ENCODE measurements around the gene TEKT5.
"Not testable (repeated sequence)": the region's sequence is repeated elsewhere in the genome, so short reads cannot be mapped to it uniquely, and the experiment has no call there.

Gene TEKT5

DNA sequence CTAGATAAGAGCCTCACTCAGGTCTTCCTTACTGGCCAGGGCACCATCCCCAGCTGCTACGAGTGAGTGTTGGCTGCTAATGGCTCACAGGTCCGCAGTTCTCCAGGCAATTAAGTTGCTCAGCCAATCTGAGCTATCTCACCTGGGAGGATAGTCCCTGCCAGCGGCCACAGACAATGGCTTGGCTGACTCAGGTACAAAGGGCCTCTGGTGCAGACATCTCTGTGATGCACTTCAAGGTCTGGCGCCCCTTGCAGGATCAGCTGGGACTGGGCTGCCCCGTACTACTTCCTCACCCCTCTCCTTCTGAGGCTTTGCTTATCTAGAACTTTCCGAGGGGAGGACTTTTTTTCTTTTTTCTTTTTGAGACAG, 65.2 kb downstream of the TEKT5 start:
- DNase-seq, result no peak

DNA sequence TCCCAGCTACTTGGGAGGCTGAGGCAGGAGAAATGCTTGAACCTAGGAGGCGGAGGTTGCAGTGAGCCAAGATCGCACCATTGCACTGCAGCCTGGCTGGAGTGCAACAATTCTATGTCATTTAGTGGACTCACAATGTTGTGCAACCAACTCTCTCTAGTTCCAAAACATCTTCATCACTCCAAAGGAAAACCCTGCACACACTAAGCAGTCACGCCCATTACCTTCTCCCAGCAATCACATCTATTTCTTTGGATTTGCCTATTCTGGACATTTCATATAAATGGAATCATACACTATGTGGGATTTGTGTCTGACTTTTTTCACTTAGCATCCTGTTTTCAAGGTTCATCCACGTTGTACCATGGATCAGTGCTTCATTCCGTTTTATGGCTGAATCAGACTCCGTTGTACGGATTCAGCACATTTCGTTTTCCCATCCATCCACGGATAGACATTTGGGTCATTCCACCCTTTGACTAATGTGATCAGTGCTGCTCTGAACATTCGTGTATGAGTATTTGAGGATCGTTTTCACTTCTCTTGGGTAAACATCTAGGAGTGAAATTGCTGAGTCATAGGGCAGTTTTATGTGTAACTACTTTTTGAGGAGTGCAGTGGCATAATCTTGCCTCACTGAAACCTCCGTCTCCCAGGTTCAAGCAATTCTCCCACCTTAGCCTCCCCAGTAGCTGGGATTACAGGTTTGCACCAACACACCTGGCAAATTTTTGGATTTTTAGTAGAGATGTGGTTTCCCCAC, 69.0 kb downstream of the TEKT5 start:
- no peak for DNase-seq

- DNase-seq, result no peak
Observed at GRCh38 chr16:10624527-10624926, 70.2 kb downstream of the TEKT5 start.

DNA sequence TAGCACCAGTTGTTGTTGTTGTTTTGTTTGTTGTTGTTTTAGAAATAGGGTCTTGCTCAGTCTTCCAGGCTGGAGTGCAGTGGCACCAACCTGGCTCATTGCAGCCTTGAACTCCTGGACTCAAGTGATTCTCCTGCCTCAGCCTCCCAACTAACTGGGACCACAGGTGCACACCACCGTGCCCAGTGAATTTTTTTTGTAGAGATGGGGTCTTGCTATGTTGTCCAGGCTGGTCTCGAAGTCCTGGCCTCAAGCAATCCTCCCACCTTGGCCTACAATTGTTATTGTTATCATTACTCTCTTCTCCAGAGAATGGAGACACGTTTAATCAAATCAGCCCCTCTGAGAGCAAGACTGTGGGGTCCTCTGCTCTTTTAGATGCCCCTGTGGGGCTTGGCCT, 71.7 kb downstream of the TEKT5 start:
- DNase-seq, result no peak

- no peak for DNase-seq
Observed at GRCh38 chr16:10622036-10622921, 72.5 kb downstream of the TEKT5 start.

DNA sequence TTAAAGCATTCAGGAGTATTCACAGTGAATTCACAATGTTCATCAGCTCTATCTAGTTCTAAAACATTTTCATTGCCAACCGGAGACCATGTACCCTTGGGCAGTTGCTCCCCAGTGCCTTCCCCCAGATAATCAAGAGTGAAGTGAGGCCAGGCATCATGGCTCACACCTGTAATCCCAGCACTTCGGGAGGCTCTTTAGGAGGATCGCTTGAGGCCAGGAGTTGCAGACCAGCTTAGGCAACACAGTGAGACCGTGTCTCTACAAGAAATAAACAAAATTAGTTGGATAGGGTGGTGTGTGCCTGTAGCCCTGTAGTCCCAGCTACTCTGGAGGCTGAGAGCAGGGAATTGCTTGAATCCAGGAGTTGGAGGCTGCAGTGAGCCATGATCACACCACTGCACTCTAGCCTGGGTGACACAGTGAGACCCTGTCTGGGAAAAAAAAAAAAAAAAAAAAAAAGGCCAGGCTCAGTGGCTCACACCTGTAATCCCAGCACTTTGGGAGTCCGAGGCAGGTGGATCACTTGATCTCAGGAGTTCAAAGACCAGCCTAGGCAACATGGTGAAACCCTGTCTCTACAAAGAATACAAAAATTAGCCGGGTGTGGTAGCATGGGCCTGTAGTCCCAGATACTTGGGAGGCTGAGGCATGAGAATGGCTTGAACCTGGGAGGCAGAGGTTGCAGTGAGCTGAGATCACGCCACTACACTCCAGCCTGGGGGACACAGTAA, 73.3 kb downstream of the TEKT5 start:
- not testable (repeated sequence) for DNase-seq

DNA sequence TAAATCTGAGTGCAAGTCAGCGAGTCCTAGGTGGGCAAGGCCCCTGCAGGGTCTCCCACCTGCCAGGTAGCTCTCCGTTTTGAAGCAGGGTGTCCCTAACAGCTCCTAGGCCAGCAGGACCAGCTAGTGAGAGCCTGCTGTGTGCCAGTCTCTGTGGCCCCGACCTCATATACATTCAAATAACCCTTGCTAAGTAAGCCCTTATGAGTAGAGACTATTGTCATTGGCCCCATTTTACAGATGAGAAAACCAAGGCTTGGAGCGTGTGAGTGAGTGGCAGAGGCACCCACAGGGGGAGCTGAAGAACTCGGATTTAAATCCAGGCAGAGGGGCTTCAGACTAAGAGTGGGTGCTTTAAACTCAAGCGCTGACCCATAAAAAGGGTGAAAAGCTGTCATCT, 74.6 kb downstream of the TEKT5 start:
- no peak for DNase-seq

- no peak for DNase-seq
Observed at GRCh38 chr16:10619271-10619849, 75.4 kb downstream of the TEKT5 start.

DNA sequence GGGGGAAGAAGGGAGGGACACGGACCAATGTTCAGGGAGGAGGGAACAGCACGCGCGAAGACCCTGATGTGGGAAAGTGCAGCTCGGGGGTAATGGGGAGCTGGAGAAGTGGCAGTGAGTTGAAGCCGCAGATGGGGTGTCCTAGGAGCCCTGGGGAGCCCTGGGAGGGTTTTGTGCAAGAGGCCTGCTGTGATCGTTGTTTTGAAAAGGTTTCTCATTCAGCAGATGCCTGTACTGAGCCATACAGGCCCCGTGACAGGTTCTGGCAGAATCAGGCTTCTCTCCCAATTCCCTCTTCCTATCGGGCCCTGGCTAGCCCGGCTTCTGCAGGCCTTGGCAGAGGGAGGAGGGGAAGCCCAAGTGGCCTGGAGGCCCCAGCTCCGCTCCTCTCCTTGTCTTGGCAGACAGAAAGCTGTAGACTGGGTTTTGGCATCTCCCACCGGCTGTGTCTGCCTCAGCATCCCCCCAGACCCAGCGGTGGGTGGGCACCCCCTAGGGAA, 76.0 kb downstream of the TEKT5 start:
- no peak for DNase-seq

DNA sequence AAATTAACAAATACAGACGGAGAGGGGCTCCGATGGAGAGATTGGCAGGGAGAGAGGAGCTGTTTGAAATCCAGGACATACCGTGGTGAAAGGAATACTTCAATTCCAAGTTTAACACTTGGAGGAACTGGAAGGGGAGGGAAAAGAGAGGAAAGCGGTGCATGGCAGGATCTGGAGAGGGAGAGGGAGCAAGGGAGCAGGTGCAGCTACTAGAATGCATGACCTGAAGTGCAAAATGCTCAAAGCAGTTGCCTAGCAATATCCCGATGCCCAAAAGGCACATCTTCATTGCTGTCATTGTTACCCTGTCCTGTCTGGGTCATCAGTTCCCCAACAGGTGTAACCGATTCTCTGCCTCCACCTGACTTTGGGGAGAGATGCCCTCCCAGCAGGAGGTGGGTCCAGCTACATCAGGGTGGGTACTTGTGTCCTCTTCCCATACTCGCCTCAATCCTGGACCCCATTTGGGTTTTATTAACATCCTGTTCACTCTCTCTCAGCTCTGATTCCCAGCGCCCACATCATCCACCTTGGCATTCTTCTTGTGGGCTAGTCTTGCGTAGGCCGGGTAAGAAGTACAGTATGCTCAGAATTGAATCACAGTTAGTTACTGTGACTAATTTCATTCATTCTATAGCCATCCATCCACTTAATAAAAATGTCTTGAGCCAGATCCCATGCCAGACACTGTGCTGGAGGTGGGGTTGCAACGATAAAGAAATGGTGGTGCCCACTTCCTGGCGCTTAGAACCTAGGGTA, 76.9 kb downstream of the TEKT5 start:
- DNase-seq, result no peak

DNA sequence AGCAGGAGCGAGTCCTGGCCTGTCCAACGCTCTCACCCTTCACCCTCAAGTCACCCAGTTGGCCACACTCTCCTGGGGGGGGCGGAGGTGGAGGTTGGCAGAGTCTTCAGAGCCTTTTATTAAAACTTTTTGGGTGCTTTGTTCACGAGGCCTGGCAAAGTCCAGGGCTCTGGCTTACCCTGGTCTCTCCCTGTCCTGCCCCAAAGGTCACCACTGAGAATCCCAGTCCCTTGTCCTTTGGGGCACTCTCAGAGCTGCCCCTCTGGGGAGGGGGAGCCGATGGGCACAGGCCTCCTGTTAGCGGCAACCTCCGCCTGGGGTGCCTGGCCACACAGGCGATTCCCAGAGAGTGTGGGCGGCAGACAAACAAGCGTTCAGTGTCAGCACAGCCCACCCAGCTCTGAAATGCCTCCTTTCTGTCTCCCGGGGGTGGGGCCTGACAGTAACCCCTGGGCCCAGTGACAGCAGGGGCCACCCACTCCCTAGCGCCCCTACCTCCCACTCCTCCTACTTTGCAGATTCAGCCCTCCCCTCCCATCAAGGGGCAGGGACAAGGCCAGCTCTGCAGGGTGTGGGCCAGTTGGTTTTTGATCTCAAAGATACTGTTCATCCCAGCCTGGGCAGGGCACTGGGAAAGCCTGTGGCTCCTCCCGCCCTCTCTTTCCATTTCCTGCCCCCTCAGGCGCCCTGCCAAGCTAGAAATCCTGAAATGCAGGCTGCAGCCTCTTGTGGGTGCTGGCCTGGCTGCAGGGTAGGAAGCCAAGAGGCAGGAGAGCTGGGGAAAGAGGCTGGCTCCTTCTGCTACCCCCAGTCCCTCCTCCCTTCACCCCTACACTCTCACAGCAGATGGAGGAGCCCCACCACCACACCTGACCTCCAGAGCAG, 77.7 kb downstream of the TEKT5 start:
- DNase-seq, result peak; percentile 78

DNA sequence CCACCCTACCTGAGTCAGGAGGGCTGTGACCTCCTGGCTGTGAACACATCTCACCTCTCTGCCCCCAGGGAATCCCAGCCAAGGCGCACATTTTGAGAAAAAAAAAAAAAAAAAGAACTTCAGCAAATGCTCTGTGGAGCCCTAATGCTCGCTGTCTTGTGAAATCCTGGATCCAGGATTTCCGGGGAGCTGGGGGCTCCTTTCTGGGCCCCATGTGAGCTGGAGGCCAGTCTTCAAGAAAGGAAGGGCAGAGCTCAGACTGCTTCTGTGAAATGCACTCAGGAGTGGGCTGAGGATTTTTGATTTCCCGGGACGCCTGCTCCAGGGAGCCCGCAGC, 78.3 kb downstream of the TEKT5 start:
- no peak for DNase-seq

- no peak for DNase-seq
Observed at GRCh38 chr16:10614685-10615084, 80.0 kb downstream of the TEKT5 start.

GRCh38 chr16:10613785-10614485, 80.8 kb downstream of the TEKT5 start:
- DNase-seq, result no peak

- no peak for DNase-seq
Observed at GRCh38 chr16:10612649-10613179, 82.0 kb downstream of the TEKT5 start.

GRCh38 chr16:10611825-10612342, 82.8 kb downstream of the TEKT5 start:
- DNase-seq, result no peak

- DNase-seq, result no peak
Observed at GRCh38 chr16:10610499-10611184, 84.1 kb downstream of the TEKT5 start.

DNA sequence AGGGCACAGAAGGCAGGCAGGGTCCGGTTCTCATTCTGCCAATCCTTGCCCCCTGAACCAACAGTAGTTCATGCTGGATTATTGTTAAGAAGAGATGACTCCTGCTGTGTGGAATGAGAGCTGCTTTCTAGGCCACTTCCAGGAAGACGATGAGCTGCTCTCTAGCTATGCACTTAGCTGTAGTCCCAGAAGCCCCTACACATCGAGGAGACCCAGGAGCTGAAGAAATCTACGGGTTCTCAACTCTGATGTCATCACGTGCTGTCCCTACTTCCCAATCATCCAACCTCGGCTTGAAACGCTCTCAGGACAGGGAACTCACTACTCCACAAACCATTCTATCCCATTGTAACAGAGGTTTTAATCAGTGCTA, 85.3 kb downstream of the TEKT5 start:
- no peak for DNase-seq

DNA sequence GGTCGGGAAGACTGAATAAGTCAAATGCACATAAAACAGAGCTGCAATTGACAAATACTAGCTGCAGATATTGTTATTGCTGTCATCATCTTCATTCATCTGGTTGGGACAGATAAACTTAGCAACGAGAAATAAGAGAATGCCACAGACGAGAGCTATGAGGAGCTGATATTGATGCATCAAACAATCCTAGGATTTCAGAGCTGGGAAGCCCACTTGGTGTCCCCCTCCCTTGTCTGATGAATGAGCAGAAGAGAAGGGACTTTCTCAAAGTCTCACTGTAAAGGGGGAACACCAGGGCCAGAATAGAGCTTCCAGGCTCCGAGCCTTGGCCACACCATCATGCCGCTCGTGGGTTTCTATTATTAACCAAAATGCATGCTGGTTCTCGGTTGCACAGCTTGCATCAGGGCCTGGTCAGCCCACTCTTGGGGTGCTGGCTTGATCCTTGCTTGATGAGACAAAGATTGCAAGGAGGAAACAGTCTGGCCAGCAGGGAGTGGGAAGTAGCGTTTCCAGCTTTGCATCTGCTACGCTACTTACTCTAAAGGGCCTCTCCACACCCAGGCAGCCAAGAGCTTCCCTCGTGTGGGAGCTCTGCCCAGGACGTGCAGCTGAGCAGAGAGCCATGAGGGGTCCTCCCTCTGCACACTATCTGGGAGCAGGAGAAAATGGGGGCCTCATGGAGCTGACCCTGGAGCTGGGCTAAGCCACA, 85.9 kb downstream of the TEKT5 start:
- no peak for DNase-seq

Data from NCI-H1694 treated with DMSO at 0.1 percent for 48 hours (cell line).